HepG2 (cell line): ENCODE data around the gene PPP1R9B. TPM values are rescaled to one million over a fixed set of nuclear protein-coding genes. Genes with fewer than 3 reads are reported as not detected.
A peak's percentile ranks its signal among the peaks of the same experiment; 100 is the strongest.

Experiments
- CEBPG ChIP-seq: IDR thresholded peaks from 2 replicates; pipeline ENCODE4 v1.6.1; 2016
- CENPT ChIP-seq: sonication (generic); formaldehyde crosslinking; IDR thresholded peaks from 2 replicates; pipeline ENCODE4 v1.8.0; 2022; ENCODE audit warnings: low read depth, mild to moderate bottlenecking, moderate library complexity, missing genetic modification reagents
- FOSL1 ChIP-seq: sonication (generic); formaldehyde crosslinking; IDR thresholded peaks from 2 replicates; pipeline ENCODE4 v1.9.0; 2021; ENCODE audit warnings: missing genetic modification reagents, borderline replicate concordance
- HDAC6 ChIP-seq: fragments of 200-600 bp; sonication (generic); IDR thresholded peaks from 2 replicates; pipeline ENCODE4 v1.7.0; 2017; ENCODE audit warnings: mild to moderate bottlenecking, antibody characterized with exemption, low read length, low read depth
- HNRNPH1 ChIP-seq: fragments of 200-400 bp; formaldehyde crosslinking; optimal IDR thresholded peaks from 2 replicates; pipeline ENCODE3; 2017; ENCODE audit warnings: mild to moderate bottlenecking, low read depth, low read length
- HNRNPUL1 ChIP-seq: fragments of 200-400 bp; formaldehyde crosslinking; IDR thresholded peaks from 2 replicates; pipeline ENCODE4 v1.6.1; 2017; ENCODE audit warnings: low read depth, mild to moderate bottlenecking, low read length, moderate library complexity
- IKZF4 ChIP-seq: sonication (generic); formaldehyde crosslinking; IDR thresholded peaks from 2 replicates; pipeline ENCODE4 v1.5.1; 2020; ENCODE audit warnings: borderline replicate concordance, mild to moderate bottlenecking, low read depth, missing genetic modification reagents; ENCODE audit errors: not compliant biosample characterization
- KDM3A ChIP-seq: IDR thresholded peaks from 2 replicates; pipeline ENCODE4 v1.6.1; 2018; ENCODE audit warnings: low read depth, missing compliant biosample characterization
- NRL ChIP-seq: sonication (generic); formaldehyde crosslinking; IDR thresholded peaks from 2 replicates; pipeline ENCODE4 v1.5.0; 2020; ENCODE audit warnings: missing genetic modification reagents, mild to moderate bottlenecking, moderate library complexity, borderline replicate concordance
- PCBP2 ChIP-seq: fragments of 200-400 bp; formaldehyde crosslinking; optimal IDR thresholded peaks from 2 replicates; pipeline ENCODE3; 2018; ENCODE audit warnings: low read length, low read depth; ENCODE audit not compliant: poor library complexity, severe bottlenecking
- RFX1 ChIP-seq: fragments of 450-650 bp; IDR thresholded peaks from 2 replicates; pipeline ENCODE4 v1.6.1; 2017
- SIX4 ChIP-seq: sonication (generic); formaldehyde crosslinking; IDR thresholded peaks from 2 replicates; pipeline ENCODE4 v1.4.0; 2020; ENCODE audit warnings: missing genetic modification reagents
- TAF1 ChIP-seq: sonication (generic); formaldehyde crosslinking; IDR thresholded peaks from 2 replicates; pipeline ENCODE4 v1.4.0; 2020; ENCODE audit warnings: missing genetic modification reagents
- TEF ChIP-seq: sonication (generic); formaldehyde crosslinking; IDR thresholded peaks from 2 replicates; pipeline ENCODE4 v1.5.0; 2020; ENCODE audit warnings: missing genetic modification reagents
- TFDP1 ChIP-seq: IDR thresholded peaks from 2 replicates; pipeline ENCODE4 v1.6.1; 2016; ENCODE audit warnings: missing compliant biosample characterization, missing genetic modification reagents, borderline replicate concordance
- TIGD3 ChIP-seq: sonication (generic); formaldehyde crosslinking; IDR thresholded peaks from 2 replicates; pipeline ENCODE4 v1.5.1; 2020; ENCODE audit warnings: mild to moderate bottlenecking, missing genetic modification reagents, borderline replicate concordance
- ZBTB10 ChIP-seq: sonication (generic); formaldehyde crosslinking; IDR thresholded peaks from 2 replicates; pipeline ENCODE4 v1.4.0; 2020; ENCODE audit warnings: missing genetic modification reagents, borderline replicate concordance
- ZBTB21 ChIP-seq: sonication (generic); formaldehyde crosslinking; IDR thresholded peaks from 2 replicates; pipeline ENCODE4 v1.4.0; 2020; ENCODE audit warnings: missing genetic modification reagents
- ZFY ChIP-seq: sonication (generic); formaldehyde crosslinking; IDR thresholded peaks from 2 replicates; pipeline ENCODE4 v1.4.0; 2020; ENCODE audit warnings: missing genetic modification reagents
- ZNF121 ChIP-seq: sonication (generic); formaldehyde crosslinking; IDR thresholded peaks from 2 replicates; pipeline ENCODE4 v1.5.0; 2020; ENCODE audit warnings: mild to moderate bottlenecking, missing genetic modification reagents
- ZNF335 ChIP-seq: sonication (generic); formaldehyde crosslinking; IDR thresholded peaks from 2 replicates; pipeline ENCODE4 v1.4.0; 2020; ENCODE audit warnings: missing genetic modification reagents
- ZNF44 ChIP-seq: sonication (generic); formaldehyde crosslinking; IDR thresholded peaks from 2 replicates; pipeline ENCODE4 v1.5.1; 2020; ENCODE audit warnings: mild to moderate bottlenecking, missing genetic modification reagents
- ZNF572 ChIP-seq: sonication (generic); formaldehyde crosslinking; IDR thresholded peaks from 2 replicates; pipeline ENCODE4 v1.5.1; 2020; ENCODE audit warnings: mild to moderate bottlenecking, missing genetic modification reagents
- ZNF660 ChIP-seq: sonication (generic); formaldehyde crosslinking; IDR thresholded peaks from 2 replicates; pipeline ENCODE4 v1.5.1; 2020; ENCODE audit warnings: mild to moderate bottlenecking, low read depth, missing genetic modification reagents, borderline replicate concordance
- ZNF780A ChIP-seq: sonication (generic); formaldehyde crosslinking; IDR thresholded peaks from 2 replicates; pipeline ENCODE4 v1.8.0; 2022; ENCODE audit warnings: mild to moderate bottlenecking, missing genetic modification reagents, moderate library complexity
- ZSCAN30 ChIP-seq: sonication (generic); formaldehyde crosslinking; IDR thresholded peaks from 2 replicates; pipeline ENCODE4 v1.5.0; 2020; ENCODE audit warnings: mild to moderate bottlenecking, missing genetic modification reagents
- polyA plus RNA-seq, 8 experiments: library from polyadenylated mRNA; depleted of rRNA in 3 of 8; stranded (reverse) in 7 of 8; unstranded in 1 of 8; fragments of >200 nt; fragmentation: Illumina TruSeq in 4 of 8; extraction: Trizol in 4 of 8; gene quantifications; 2 replicates each; pipeline versions ENCODE4 v1.2.1 to v1.2.3, GENCODE V29; 2011 to 2016; ENCODE audit warnings: low read depth in 4 of 8, missing spikeins in 1 of 8, mixed read lengths in 1 of 8; ENCODE audit not compliant: insufficient read depth in 1 of 8
- total RNA-seq, 5 experiments: library from RNA; depleted of rRNA; stranded (reverse); fragments of >200 nt; fragmentation: Illumina TruSeq; extraction: Trizol; gene quantifications; 2 replicates each; pipeline ENCODE4 v1.2.3, GENCODE V29; 2016; ENCODE audit warnings: low read depth in 1 of 5

Gene PPP1R9B
- total and polyA plus RNA-seq, 2 of the 13 experiments (the other 11 are each of a cell fraction or from before 2014, with no cell fraction given) = 9.4 to 15.8 TPM

- TF ChIP-seq ZNF335 (CRISPR knock-in tag) (no peak), SIX4 (no peak), HDAC6 (no peak), TAF1 (CRISPR knock-in tag) (no peak), ZNF660 (CRISPR knock-in tag) (no peak), CEBPG (no peak), ZNF572 (CRISPR knock-in tag) (no peak), ZBTB21 (CRISPR knock-in tag) (no peak), KDM3A (CRISPR knock-in tag) (no peak), HNRNPH1 (no peak), ZNF780A (CRISPR knock-in tag) (no peak), ZNF44 (peak; percentile 13; the same call in 1 of the 2 replicates), NRL (CRISPR knock-in tag) (no peak), PCBP2 (peak; percentile 83), ZNF121 (CRISPR knock-in tag) (no peak), TIGD3 (no peak), ZBTB10 (no peak), ZSCAN30 (CRISPR knock-in tag) (no peak), ZFY (CRISPR knock-in tag) (peak; percentile 67), TFDP1 (CRISPR knock-in tag) (0 out of 2 replicates have a peak, but pooled peaks have one; percentile 35), FOSL1 (CRISPR knock-in tag) (no peak), CENPT (CRISPR knock-in tag) (no peak), TEF (no peak), RFX1 (no peak), IKZF4 (CRISPR knock-in tag) (no peak), HNRNPUL1 (no peak)
Measured at GRCh38 chr17:50123649-50124349, 26.7 kb downstream of the PPP1R9B start (continued).
